ENCODE measurements around the gene PALM3.

PALM3 gene

DNA sequence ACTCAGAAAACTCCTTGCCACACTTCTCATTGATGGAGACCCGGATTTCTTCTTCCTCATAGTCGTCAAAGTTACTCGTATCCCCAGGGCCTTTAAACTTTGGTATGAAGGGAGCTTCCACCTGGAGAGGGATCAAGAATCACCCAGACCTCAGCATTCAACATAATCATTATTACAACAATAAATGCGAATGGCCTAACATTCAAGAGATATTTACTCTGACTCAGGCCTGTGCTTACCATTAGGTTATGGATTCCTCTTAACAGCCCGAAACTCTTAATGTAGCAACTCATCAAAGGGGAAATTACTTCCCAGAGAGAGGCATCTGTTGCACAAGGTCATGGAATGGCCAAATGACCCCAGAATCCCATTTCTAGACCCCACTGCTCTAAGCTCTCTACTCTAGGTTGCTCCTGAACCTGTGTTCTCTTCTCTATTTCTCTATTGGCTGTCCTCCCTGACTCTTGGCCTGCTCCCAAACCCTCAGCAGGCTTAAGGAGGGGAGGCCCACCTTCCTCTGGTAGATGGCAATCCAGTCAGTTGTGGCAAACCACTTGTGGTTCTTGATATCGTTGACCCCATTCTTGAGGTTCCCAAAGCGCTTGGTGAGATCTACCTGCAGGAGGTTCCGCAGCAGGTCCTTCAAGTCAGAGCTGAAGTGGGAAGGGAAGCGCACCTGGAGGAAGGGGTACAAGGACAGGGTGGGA, 31.4 kb upstream of the PALM3 start:
- no peak for DNase-seq (ENCODE audit: low spot score)
- TF ChIP-seq, protein P1, sequence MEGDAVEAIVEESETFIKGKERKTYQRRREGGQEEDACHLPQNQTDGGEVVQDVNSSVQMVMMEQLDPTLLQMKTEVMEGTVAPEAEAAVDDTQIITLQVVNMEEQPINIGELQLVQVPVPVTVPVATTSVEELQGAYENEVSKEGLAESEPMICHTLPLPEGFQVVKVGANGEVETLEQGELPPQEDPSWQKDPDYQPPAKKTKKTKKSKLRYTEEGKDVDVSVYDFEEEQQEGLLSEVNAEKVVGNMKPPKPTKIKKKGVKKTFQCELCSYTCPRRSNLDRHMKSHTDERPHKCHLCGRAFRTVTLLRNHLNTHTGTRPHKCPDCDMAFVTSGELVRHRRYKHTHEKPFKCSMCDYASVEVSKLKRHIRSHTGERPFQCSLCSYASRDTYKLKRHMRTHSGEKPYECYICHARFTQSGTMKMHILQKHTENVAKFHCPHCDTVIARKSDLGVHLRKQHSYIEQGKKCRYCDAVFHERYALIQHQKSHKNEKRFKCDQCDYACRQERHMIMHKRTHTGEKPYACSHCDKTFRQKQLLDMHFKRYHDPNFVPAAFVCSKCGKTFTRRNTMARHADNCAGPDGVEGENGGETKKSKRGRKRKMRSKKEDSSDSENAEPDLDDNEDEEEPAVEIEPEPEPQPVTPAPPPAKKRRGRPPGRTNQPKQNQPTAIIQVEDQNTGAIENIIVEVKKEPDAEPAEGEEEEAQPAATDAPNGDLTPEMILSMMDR (IDR thresholded peaks at IDR 0.05; ENCODE audit: extremely low read depth, missing control alignments) = no peak

DNA sequence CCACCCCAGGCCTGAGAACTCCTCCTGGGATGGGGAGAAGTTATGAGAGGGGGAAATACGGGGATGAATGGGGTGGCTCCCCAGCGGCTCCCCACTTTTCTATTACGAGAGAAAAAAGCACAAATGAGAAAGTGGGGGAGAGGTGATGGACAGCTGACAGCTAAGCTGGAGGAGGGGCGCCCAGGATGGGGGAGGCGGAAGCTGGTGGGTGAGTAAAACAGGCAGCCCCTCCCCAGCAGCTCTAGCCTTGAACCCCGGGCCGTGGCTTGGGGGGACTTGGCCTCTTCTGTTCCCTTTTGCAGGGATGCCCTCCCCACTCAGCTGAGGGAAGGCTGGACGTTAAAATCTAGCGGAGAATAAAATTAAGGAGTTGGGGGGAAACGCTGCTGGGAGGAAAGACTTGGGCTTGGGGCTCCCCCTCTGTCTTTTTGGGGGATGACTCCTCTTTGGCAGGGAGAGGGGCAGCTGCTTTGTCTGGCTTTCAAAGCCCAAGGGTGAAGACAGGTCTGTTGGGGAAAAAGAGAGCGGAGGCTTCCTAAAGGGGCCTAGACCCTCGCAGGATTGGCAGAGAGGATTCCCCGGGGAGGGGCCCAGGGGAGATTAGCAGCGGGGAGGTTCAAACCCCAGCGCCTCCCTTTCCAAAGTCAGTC, 30.1 kb upstream of the PALM3 start:
- peak; percentile 80 for DNase-seq (ENCODE audit: low spot score)
- TF ChIP-seq, protein P1 (IDR thresholded peaks at IDR 0.05; ENCODE audit: extremely low read depth, missing control alignments) = no peak

DNA sequence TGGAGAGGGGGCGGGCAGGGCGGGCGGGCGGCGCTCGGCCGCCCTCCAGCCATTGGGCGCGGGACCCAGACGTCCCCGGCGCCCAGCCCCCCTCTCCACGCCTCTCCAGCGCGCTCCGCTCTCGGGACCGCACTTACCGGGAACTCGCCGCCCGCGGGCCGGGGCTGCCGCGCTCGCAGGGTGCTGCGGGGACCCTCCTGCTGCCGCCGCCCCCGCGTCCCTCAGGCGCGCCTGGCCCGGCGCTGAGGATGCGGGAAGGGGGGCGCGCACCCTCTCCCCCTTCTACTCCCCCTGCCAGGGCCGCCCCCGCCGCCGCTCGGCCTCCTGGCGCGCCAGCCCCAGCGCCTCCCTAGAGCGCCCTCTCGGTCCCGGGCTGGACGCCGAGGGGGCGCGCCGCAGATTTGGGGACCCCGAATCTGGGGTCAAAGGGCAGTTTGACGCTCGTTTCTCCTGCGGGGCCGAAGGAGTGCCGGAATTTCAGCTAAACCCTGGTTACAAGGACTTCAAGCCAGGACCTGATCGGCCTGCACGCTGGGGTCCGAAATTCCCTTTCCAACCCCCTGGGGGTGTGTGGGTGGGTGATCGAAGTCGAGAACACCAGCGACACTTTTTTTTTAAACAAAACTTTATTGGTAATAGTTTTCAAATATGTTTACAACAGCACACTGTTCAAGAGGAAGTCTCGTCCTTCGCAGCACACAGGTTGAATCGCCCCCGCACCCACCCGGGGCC, 29.4 kb upstream of the PALM3 start:
- TF ChIP-seq, protein P1 (IDR thresholded peaks at IDR 0.05; ENCODE audit: extremely low read depth, missing control alignments) = no peak
- DNase-seq (ENCODE audit: low spot score) = peak; percentile 97

DNA sequence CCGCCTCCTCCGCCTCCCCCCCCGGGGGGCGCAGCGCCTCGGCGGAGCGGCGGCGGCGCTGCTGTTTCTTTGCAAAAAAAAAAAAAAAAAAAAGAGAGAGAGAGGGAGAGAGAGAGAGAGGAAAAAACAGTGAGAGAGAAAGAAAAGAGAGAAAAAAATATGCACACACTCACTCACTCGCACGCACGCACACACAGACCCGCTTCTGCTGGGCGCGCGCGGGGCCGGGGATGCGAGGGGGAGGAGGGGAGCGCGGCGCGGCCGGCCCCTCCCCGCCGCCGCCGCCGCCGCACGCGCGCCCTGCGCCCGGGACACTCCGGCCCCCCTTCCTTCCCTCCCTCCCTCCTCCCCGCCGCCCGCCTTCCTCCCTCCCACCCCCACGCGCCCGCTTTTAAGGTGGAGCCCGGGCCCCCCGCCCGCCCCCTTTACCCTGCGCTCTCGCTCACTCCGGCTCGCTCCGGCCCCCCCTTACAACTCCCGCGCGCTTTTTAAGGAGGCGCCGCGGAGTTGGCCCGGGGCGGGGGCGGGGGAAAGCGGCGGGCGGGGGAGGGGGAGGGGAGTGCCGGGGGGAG, 28.7 kb upstream of the PALM3 start, which contains the start of gene SAMD1:
TSS of gene SAMD1 (minus strand) at position 243 of the 572 bp plus-strand sequence.
- TF ChIP-seq, protein P1 (IDR thresholded peaks at IDR 0.05; ENCODE audit: extremely low read depth, missing control alignments) = no peak
- peak; percentile 96 for DNase-seq (ENCODE audit: low spot score)

DNA sequence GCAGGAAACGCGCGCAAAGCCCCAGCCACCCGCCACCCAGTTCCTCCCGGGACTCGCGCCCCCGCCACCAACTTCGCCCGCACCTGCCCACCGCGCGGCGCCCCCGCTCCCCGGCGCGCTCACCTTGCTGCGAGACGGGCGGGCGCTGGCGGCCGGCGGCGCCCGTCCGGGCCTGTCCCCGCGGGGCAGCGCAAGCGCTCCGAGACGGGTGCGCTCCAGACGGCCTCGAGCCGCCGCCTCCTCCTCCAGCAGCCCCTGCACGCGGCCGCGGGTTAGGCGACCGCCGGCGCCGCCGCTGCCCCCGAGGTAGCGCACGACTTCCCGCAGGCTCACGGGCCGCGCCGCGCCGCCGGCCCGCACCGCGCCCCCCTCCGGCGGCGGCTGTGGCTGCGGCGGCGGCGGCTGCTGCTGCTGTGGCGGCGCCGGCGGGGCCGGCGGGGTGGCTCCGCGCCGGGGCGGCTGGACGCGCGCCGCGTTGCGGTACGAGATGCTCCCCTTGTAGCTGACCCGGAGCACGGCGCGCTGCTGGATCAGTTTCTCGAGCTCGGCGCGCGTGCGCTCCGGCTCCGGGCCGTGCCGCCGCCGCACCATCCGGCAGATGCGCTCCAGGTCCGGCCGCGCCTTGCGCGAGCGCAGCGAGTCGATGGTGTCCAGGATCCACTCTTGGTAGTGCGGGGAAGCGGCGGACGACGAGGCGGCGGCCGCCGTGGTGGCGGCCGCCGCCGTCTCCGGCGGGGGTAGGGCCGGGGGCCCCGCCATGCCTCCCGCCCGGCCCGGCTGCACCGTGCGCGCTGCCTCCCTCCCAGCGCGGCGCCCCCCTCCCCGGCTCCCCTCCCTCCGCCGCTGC, 28.0 kb upstream of the PALM3 start:
- TF ChIP-seq, protein P1 (IDR thresholded peaks at IDR 0.05; ENCODE audit: extremely low read depth, missing control alignments) = peak; percentile 10
- peak; percentile 72 for DNase-seq (ENCODE audit: low spot score)

DNA sequence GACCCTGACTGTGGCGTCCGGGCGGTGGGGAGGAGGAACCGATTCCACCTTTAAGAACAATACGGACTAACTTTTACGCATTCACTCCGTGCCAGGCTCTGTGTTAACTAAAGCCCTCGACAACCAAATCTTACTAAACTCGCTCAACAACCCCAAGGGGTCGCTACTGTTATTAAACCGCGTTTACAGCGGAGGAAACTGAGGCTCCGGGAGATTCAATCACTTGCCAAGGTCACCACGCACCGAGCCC, 27.5 kb upstream of the PALM3 start:
- peak; percentile 41 for DNase-seq (ENCODE audit: low spot score)
- TF ChIP-seq, protein P1 (IDR thresholded peaks at IDR 0.05; ENCODE audit: extremely low read depth, missing control alignments) = no peak
